Endothelial cell of umbilical vein (primary cell): ENCODE measurements around the gene ZEB1.

Experiments
- CTCF ChIP-seq, 2 donors: IDR thresholded peaks; 1 replicate in 1 of 2; 2 replicates in 1 of 2; pipeline ENCODE4 v1.5.1; 2011; ENCODE audit warnings: low read length in 2 of 2, mild to moderate bottlenecking in 2 of 2, moderate library complexity in 2 of 2, control low read depth in 1 of 2, inconsistent platforms in 1 of 2, low read depth in 1 of 2; ENCODE audit not compliant: insufficient read depth in 1 of 2; ENCODE audit errors: extremely low read depth in 1 of 2
- EZH2 ChIP-seq: IDR thresholded peaks from 2 replicates; pipeline ENCODE4 v1.6.1; 2012; ENCODE audit warnings: borderline replicate concordance, low read depth, mild to moderate bottlenecking, moderate library complexity, low read length, inconsistent platforms; ENCODE audit not compliant: severe bottlenecking
- FOS ChIP-seq: IDR thresholded peaks from 2 replicates; pipeline ENCODE4 v1.6.1; 2011; ENCODE audit warnings: mild to moderate bottlenecking, low read length, moderate library complexity, borderline replicate concordance; ENCODE audit not compliant: insufficient read depth
- GATA2 ChIP-seq: IDR thresholded peaks from 2 replicates; pipeline ENCODE4 v1.7.0; 2011; ENCODE audit warnings: low read depth, mild to moderate bottlenecking, moderate library complexity, mixed read lengths, low read length; ENCODE audit not compliant: insufficient read length, insufficient read depth
- JUN ChIP-seq: IDR thresholded peaks from 2 replicates; pipeline ENCODE4 v1.6.1; 2011; ENCODE audit warnings: borderline replicate concordance, low read depth; ENCODE audit not compliant: insufficient read length, insufficient read depth
- MAX ChIP-seq: IDR thresholded peaks from 2 replicates; pipeline ENCODE4 v1.6.1; 2011; ENCODE audit not compliant: insufficient read depth, insufficient read length
- MYC ChIP-seq: IDR thresholded peaks from one replicate; pipeline ENCODE4 v1.6.1; 2011; ENCODE audit warnings: mild to moderate bottlenecking, low read depth, low read length
- POLR2A ChIP-seq: IDR thresholded peaks from 2 replicates; pipeline ENCODE4 v1.6.1; 2012; ENCODE audit warnings: low read depth, mild to moderate bottlenecking, control low read depth, low read length
- POLR2AphosphoS5 ChIP-seq: IDR thresholded peaks from 2 replicates; pipeline ENCODE4 v1.6.1; 2012; ENCODE audit warnings: low read depth, mild to moderate bottlenecking, control low read depth, low read length, moderate library complexity; ENCODE audit not compliant: insufficient read depth

- no peak for TF ChIP-seq MAX
- TF ChIP-seq CTCF (IDR thresholded peaks at IDR 0.05; ENCODE audit: extremely low read depth in 1 of 2, insufficient read depth in 1 of 2, low read depth in 1 of 2, low read length in 2 of 2) = no peak
- TF ChIP-seq POLR2AphosphoS5 = no peak
- no peak for TF ChIP-seq GATA2
- TF ChIP-seq POLR2A = no peak
- no peak for TF ChIP-seq MYC
- TF ChIP-seq EZH2 = no peak
- no peak for TF ChIP-seq JUN
- no peak for TF ChIP-seq FOS
Observed at GRCh38 chr10:31294558-31294957, 24.5 kb upstream of the ZEB1 start.
